ENCODE measurements around the gene GSDME.

- TF ChIP-seq, protein P1, sequence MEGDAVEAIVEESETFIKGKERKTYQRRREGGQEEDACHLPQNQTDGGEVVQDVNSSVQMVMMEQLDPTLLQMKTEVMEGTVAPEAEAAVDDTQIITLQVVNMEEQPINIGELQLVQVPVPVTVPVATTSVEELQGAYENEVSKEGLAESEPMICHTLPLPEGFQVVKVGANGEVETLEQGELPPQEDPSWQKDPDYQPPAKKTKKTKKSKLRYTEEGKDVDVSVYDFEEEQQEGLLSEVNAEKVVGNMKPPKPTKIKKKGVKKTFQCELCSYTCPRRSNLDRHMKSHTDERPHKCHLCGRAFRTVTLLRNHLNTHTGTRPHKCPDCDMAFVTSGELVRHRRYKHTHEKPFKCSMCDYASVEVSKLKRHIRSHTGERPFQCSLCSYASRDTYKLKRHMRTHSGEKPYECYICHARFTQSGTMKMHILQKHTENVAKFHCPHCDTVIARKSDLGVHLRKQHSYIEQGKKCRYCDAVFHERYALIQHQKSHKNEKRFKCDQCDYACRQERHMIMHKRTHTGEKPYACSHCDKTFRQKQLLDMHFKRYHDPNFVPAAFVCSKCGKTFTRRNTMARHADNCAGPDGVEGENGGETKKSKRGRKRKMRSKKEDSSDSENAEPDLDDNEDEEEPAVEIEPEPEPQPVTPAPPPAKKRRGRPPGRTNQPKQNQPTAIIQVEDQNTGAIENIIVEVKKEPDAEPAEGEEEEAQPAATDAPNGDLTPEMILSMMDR (IDR thresholded peaks at IDR 0.05): no peak
- TF ChIP-seq POLR2AphosphoS5 (IDR thresholded peaks at IDR 0.05; ENCODE audit: low read depth, low read length): no peak
- TF ChIP-seq REST (IDR thresholded peaks at IDR 0.05; ENCODE audit: insufficient read depth in 1 of 2, low read depth in 2 of 2, low read length in 1 of 2): no peak
Observed at GRCh38 chr7:24718977-24719491, 38.2 kb downstream of the GSDME start.
